ENCODE results near the gene GSK3B.

GSK3B gene

GRCh38 chr3:119841808-119842471, 252.3 kb downstream of the GSK3B start:
- no peak for DNase-seq (ENCODE audit: extremely low spot score)
- ChIA-PET CTCF (no interaction called here), POLR2A (interaction anchor here (1.1 kb wide), 1 partner anchor 254 kb away, joined by 3 read pairs; no protein-coding TSS in a partner anchor)
- TF ChIP-seq ZNF384 (IDR thresholded peaks at IDR 0.05) (no peak), SUZ12 (IDR thresholded peaks at IDR 0.05) (no peak), CTBP1 (IDR thresholded peaks at IDR 0.05; ENCODE audit: borderline replicate concordance) (no peak), FOXM1 (IDR thresholded peaks at IDR 0.05; ENCODE audit: borderline replicate concordance) (no peak), L3MBTL2 (conservative IDR thresholded peaks at IDR 0.05) (no peak), ARNT (IDR thresholded peaks at IDR 0.05) (no peak), NFRKB (IDR thresholded peaks at IDR 0.05) (no peak), BHLHE40 (IDR thresholded peaks at IDR 0.05; ENCODE audit: borderline replicate concordance) (no peak), SP1 (IDR thresholded peaks at IDR 0.05) (no peak), ELF4 (IDR thresholded peaks at IDR 0.05) (no peak)

GRCh38 chr3:119835556-119835955, 258.7 kb downstream of the GSK3B start:
- ChIA-PET CTCF (no interaction called here), POLR2A (no interaction called here)
- no peak for DNase-seq (ENCODE audit: extremely low spot score)
- no peak for TF ChIP-seq FOXK2 (IDR thresholded peaks at IDR 0.05)
- no peak for TF ChIP-seq FOXA1 (IDR thresholded peaks at IDR 0.05)
- no peak for TF ChIP-seq CTBP1 (IDR thresholded peaks at IDR 0.05; ENCODE audit: borderline replicate concordance)
- TF ChIP-seq SP1 (IDR thresholded peaks at IDR 0.05) = no peak
- TF ChIP-seq L3MBTL2 (conservative IDR thresholded peaks at IDR 0.05) = no peak
- no peak for TF ChIP-seq SUZ12 (IDR thresholded peaks at IDR 0.05)
- TF ChIP-seq LEF1 (IDR thresholded peaks at IDR 0.05; ENCODE audit: borderline replicate concordance) = no peak
- TF ChIP-seq TARDBP (IDR thresholded peaks at IDR 0.05) = no peak
- no peak for TF ChIP-seq ELF4 (IDR thresholded peaks at IDR 0.05)
- TF ChIP-seq HDGF (IDR thresholded peaks at IDR 0.05; ENCODE audit: borderline replicate concordance) = no peak
- no peak for TF ChIP-seq BHLHE40 (IDR thresholded peaks at IDR 0.05; ENCODE audit: borderline replicate concordance)
- no peak for TF ChIP-seq PKNOX1 (IDR thresholded peaks at IDR 0.05)
- no peak for TF ChIP-seq NFRKB (IDR thresholded peaks at IDR 0.05)

GRCh38 chr3:119834754-119835370, 259.4 kb downstream of the GSK3B start:
- no peak for DNase-seq (ENCODE audit: extremely low spot score)
- TF ChIP-seq BHLHE40 (IDR thresholded peaks at IDR 0.05; ENCODE audit: borderline replicate concordance) (no peak), L3MBTL2 (conservative IDR thresholded peaks at IDR 0.05) (no peak)
- CTCF ChIA-PET = no interaction called here
- POLR2A ChIA-PET = no interaction called here

GRCh38 chr3:119831941-119832371, 262.3 kb downstream of the GSK3B start:
- no peak for TF ChIP-seq LEF1 (IDR thresholded peaks at IDR 0.05; ENCODE audit: borderline replicate concordance)
- no peak for TF ChIP-seq FOXK2 (IDR thresholded peaks at IDR 0.05)
- TF ChIP-seq PKNOX1 (IDR thresholded peaks at IDR 0.05) = no peak
- TF ChIP-seq FOXM1 (IDR thresholded peaks at IDR 0.05; ENCODE audit: borderline replicate concordance) = no peak
- TF ChIP-seq SUZ12 (IDR thresholded peaks at IDR 0.05) = no peak
- no peak for TF ChIP-seq NFRKB (IDR thresholded peaks at IDR 0.05)
- no peak for TF ChIP-seq ZNF384 (IDR thresholded peaks at IDR 0.05)
- no peak for TF ChIP-seq SP1 (IDR thresholded peaks at IDR 0.05)
- no peak for TF ChIP-seq HDGF (IDR thresholded peaks at IDR 0.05; ENCODE audit: borderline replicate concordance)
- no peak for TF ChIP-seq TARDBP (IDR thresholded peaks at IDR 0.05)
- TF ChIP-seq CTBP1 (IDR thresholded peaks at IDR 0.05; ENCODE audit: borderline replicate concordance) = no peak
- no peak for TF ChIP-seq FOXA1 (IDR thresholded peaks at IDR 0.05)
- TF ChIP-seq ELF4 (IDR thresholded peaks at IDR 0.05) = no peak
- TF ChIP-seq BHLHE40 (IDR thresholded peaks at IDR 0.05; ENCODE audit: borderline replicate concordance) = no peak
- no peak for TF ChIP-seq L3MBTL2 (conservative IDR thresholded peaks at IDR 0.05)
- TF ChIP-seq ARNT (IDR thresholded peaks at IDR 0.05) = no peak
- ChIA-PET POLR2A (no interaction called here), CTCF (interaction anchor here (0.6 to 0.7 kb wide), 2 partner anchors 68 to 180 kb away, joined by 3 to 4 read pairs; no protein-coding TSS in a partner anchor)
- DNase-seq (ENCODE audit: extremely low spot score) = no peak

GRCh38 chr3:119831022-119831421, 263.2 kb downstream of the GSK3B start:
- ChIA-PET POLR2A (no interaction called here), CTCF (no interaction called here)
- DNase-seq (ENCODE audit: extremely low spot score) = no peak
- TF ChIP-seq CTBP1 (IDR thresholded peaks at IDR 0.05; ENCODE audit: borderline replicate concordance) = no peak
- TF ChIP-seq NFRKB (IDR thresholded peaks at IDR 0.05) = no peak
- TF ChIP-seq PKNOX1 (IDR thresholded peaks at IDR 0.05) = no peak
- no peak for TF ChIP-seq LEF1 (IDR thresholded peaks at IDR 0.05; ENCODE audit: borderline replicate concordance)
- TF ChIP-seq FOXM1 (IDR thresholded peaks at IDR 0.05; ENCODE audit: borderline replicate concordance) = no peak
- no peak for TF ChIP-seq ZNF384 (IDR thresholded peaks at IDR 0.05)
- TF ChIP-seq L3MBTL2 (conservative IDR thresholded peaks at IDR 0.05) = no peak
- TF ChIP-seq ARNT (IDR thresholded peaks at IDR 0.05) = no peak
- no peak for TF ChIP-seq SP1 (IDR thresholded peaks at IDR 0.05)
- no peak for TF ChIP-seq HDGF (IDR thresholded peaks at IDR 0.05; ENCODE audit: borderline replicate concordance)
- no peak for TF ChIP-seq BHLHE40 (IDR thresholded peaks at IDR 0.05; ENCODE audit: borderline replicate concordance)
- TF ChIP-seq TARDBP (IDR thresholded peaks at IDR 0.05) = no peak
- no peak for TF ChIP-seq FOXA1 (IDR thresholded peaks at IDR 0.05)
- no peak for TF ChIP-seq SUZ12 (IDR thresholded peaks at IDR 0.05)
- TF ChIP-seq FOXK2 (IDR thresholded peaks at IDR 0.05) = no peak
- no peak for TF ChIP-seq ELF4 (IDR thresholded peaks at IDR 0.05)

GRCh38 chr3:119829420-119829819, 264.8 kb downstream of the GSK3B start:
- DNase-seq (ENCODE audit: extremely low spot score) = no peak
- no peak for TF ChIP-seq SP1 (IDR thresholded peaks at IDR 0.05)
- ChIA-PET POLR2A (no interaction called here), CTCF (no interaction called here)

All from HEK293T (cell line).